HG02943 (cell line): ENCODE measurements around the gene PCBP3.

Experiments
- ATAC-seq: cut with Tn5 transposase; IDR thresholded peaks from one replicate; pipeline ENCODE4 v1.9.1; 2021; ENCODE audit warnings: mild to moderate bottlenecking, low read depth, moderate library complexity; ENCODE audit not compliant: unreplicated experiment

PCBP3 gene

GRCh38 chr21:45897191-45898027, 253.9 kb downstream of the PCBP3 start:
- no peak for ATAC-seq

- no peak for ATAC-seq
These were observed 254.5 kb downstream of the PCBP3 start for GRCh38 chr21:45898028-45898350.

GRCh38 chr21:45898781-45899180, 255.3 kb downstream of the PCBP3 start:
- ATAC-seq: no peak

- no peak for ATAC-seq
These were observed 255.9 kb downstream of the PCBP3 start for GRCh38 chr21:45899317-45900033.

GRCh38 chr21:45900034-45900868, 256.7 kb downstream of the PCBP3 start:
- no peak for ATAC-seq

GRCh38 chr21:45901061-45901690, 257.7 kb downstream of the PCBP3 start:
- ATAC-seq: no peak

- ATAC-seq: no peak
These were observed 258.9 kb downstream of the PCBP3 start for GRCh38 chr21:45902292-45902995.

- no peak for ATAC-seq
These were observed 261.7 kb downstream of the PCBP3 start for GRCh38 chr21:45905196-45905595.

GRCh38 chr21:45906196-45906805, 262.8 kb downstream of the PCBP3 start:
- ATAC-seq: no peak

- no peak for ATAC-seq
These were observed 263.3 kb downstream of the PCBP3 start for GRCh38 chr21:45906859-45907258.

GRCh38 chr21:45908536-45909237, 265.2 kb downstream of the PCBP3 start:
- ATAC-seq: no peak

GRCh38 chr21:45909238-45909988, 265.9 kb downstream of the PCBP3 start:
- no peak for ATAC-seq

- ATAC-seq: no peak
These were observed 266.6 kb downstream of the PCBP3 start for GRCh38 chr21:45910155-45910547.

GRCh38 chr21:45910548-45911221, 267.2 kb downstream of the PCBP3 start:
- ATAC-seq: no peak

- ATAC-seq: no peak
These were observed 268.3 kb downstream of the PCBP3 start for GRCh38 chr21:45911806-45912325.

- ATAC-seq: no peak
These were observed 269.3 kb downstream of the PCBP3 start for GRCh38 chr21:45912611-45913417.

- no peak for ATAC-seq
These were observed 269.9 kb downstream of the PCBP3 start for GRCh38 chr21:45913418-45913765.
